WI38 (cell line): Measurements from ENCODE around the gene ARHGEF17.
A peak's percentile ranks its signal among the peaks of the same experiment; 100 is the strongest.

Source experiments
- H3K4me3 ChIP-seq: 2 replicates; pipeline ENCODE4 v1.5.1; 2011; ENCODE audit warnings: low read depth, mild to moderate bottlenecking, control low read depth, low read length
- TF ChIP-seq, protein P1 (sequence below): IDR thresholded peaks from 2 replicates; pipeline ENCODE4 v1.5.1; 2012; ENCODE audit warnings: low read depth, mild to moderate bottlenecking, control low read depth, low read length

The ARHGEF17 gene

DNA sequence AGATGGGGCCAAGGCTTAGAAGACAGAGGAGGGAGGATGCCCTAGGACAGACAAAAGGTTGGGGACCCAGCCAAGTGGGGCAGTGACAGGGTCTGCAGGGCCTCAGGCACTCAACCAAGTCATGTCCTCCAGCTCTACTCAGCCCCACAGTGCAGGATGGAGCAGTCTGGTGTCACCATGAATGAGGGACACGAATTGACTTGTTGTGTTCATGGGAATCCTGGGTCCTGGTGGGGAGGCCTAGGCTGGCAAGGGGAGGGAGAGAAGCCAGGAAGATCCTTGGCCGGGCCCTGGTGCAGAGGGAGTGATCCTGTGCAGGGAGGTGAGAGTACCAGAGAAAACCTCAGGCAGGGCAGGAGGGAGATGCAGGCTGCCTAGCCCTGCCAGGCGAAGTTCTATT lies 24.0 kb upstream of the ARHGEF17 start:
- H3K4me3 ChIP-seq: no peak overlapping the region
- TF ChIP-seq, protein P1, sequence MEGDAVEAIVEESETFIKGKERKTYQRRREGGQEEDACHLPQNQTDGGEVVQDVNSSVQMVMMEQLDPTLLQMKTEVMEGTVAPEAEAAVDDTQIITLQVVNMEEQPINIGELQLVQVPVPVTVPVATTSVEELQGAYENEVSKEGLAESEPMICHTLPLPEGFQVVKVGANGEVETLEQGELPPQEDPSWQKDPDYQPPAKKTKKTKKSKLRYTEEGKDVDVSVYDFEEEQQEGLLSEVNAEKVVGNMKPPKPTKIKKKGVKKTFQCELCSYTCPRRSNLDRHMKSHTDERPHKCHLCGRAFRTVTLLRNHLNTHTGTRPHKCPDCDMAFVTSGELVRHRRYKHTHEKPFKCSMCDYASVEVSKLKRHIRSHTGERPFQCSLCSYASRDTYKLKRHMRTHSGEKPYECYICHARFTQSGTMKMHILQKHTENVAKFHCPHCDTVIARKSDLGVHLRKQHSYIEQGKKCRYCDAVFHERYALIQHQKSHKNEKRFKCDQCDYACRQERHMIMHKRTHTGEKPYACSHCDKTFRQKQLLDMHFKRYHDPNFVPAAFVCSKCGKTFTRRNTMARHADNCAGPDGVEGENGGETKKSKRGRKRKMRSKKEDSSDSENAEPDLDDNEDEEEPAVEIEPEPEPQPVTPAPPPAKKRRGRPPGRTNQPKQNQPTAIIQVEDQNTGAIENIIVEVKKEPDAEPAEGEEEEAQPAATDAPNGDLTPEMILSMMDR: no peak

DNA sequence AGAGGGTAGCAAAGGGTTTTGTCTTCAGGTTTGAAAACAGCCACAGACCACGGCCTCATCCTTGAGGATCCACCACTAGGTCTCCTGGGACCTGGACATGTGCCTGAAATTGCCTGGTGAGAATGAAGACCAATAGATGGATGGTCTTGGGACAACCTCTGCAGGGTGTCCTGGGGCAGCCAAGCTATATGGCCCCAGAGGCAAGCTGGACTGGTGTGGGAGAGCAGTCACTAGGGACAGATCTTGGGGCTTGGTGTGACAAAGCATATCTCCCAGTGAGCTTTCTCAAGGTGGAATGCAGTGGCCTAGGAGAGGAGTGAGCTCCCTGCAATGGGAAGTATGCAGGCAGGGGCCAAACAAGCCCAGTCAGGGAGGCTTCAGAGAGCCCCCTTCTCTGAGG lies 22.4 kb upstream of the ARHGEF17 start:
- H3K4me3 ChIP-seq: no peak overlapping the region
- TF ChIP-seq, protein P1: no peak

DNA sequence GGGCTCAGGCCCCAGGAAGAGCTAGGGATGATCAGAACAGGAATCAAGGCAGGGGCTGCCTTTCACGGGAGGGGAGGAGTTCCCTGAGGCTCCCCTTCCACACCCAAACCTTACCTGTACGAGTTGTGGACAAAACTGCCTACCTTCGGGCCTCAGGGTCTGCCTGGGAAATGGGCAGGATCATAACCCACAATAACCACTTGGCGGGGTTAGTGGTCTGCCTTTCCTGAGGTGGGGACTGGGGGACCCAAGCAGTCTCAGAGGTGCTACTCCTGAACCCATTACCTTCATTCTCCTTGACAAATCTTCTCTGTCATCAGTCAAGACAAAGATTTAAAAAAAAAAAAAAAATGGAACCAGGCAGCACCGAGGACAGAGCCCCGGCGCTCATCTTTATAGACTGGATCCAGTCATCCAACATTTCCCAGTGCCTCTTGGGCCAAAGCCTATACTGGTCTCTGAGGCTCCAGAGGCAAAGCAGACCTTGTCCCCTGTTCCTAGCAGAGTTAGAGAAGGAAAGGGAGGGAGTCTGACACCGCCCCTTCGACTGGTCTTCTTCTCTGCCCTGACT lies 21.8 kb upstream of the ARHGEF17 start:
- TF ChIP-seq, protein P1: no peak
- H3K4me3 ChIP-seq: no peak overlapping the region

DNA sequence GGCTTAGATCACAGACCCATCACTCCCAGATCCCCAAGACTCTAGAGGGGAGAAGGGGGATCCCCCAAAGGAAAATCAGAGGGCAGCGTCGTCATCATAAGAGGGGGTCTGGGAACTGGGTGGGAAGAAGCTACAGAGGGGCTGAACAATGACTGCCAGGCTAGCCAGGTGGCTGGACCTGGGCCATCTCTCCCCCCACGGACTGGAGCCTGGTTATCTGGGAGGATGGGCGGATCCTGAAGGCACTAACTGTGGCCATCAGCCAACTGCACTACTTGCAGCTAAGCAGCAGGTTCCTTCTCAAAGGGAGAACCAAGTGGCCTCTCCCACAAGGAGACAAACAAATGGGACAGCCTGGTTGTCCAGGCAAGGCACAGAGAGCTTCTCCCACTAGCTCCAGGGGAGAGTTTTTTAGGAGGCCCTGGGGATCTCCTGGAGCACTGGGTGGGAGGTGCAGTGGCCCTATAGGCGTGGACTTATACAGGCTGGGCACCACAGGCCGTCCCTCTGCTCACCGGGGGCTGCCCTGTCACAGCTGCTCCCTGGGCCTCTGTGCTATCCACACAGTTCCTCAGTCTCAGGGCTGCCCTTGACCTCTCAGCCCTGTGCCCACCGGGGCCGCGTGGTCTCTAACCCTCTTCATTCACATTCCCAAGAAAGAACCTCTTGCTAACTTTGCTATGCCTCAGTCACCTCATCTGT lies 20.5 kb upstream of the ARHGEF17 start:
- TF ChIP-seq, protein P1: no peak
- no peak overlapping the region for H3K4me3 ChIP-seq

DNA sequence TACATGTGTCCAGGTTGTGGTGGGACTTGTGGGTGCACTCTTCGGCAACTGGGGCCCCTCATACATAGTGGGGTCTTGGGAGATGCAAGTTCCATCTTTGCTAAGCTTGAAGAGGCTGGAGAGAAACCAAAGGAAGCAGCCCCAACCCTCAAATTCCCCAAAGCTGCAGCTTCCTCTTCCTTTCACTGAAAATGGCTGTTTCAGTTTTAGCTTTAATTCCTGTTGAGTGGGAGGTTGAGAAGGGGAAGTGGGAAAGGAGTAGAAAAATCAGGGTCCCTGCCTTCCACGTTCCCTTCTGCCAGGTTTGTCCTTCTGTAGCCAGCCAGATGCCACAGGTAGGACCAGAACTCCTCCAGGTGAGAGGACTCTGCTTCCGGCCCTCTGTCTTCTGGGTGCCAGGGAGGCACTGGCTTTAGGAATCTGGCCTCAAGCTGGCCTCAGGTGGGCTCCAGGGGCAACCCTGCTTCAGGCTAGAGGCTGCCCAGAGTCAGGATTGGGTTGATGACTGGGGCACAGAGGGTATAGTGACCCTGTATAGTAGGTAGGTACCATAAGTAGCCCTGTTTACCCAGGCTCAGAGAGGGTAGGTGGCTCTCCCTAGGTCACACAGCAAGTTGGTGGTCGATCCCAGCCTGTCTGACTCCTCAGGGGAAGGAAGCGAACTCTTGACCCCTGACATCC lies 19.7 kb upstream of the ARHGEF17 start:
- H3K4me3 ChIP-seq: no peak overlapping the region
- TF ChIP-seq, protein P1: no peak

DNA sequence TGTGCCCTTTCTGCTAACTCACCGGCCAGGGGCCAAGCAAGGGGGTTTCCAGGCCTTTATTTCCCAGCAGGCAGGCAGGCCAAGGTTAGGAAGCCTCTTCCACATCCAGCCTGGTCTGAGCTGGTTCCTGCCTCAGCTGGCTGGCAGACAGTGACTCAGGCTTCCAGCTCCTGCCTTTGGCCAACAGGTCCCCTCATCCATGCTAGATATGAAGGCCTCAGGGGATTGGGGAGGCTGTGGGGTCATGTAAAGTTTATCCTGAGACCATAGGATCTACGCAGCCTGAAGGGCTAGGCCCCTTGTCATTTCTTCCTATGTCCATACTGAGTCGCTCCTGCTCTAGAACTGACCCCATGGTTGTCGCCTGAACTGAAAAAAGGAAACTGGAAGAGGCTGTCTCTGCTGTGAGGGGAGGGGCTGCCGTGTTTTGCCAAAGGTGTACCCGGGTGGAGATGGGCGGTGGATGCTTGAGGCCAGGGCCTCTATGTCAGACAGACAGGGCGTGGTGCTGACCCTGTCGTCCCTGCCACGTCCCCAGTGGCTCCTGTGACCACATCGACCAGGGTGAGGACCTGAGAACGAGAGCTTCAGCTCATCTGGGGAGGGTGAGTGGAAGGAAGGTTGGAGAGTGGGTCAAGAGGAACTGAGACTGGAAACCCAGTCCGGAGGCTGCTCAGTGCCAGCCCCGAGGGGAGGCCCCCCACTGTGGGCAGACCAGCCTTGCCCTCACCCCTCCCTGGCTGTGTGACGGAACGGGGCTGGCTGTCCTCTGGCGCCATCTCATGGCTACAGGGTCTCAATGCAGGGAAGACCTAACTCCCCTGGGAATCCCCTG lies 19.0 kb upstream of the ARHGEF17 start:
- TF ChIP-seq, protein P1: peak; percentile 98
- no peak overlapping the region for H3K4me3 ChIP-seq

DNA sequence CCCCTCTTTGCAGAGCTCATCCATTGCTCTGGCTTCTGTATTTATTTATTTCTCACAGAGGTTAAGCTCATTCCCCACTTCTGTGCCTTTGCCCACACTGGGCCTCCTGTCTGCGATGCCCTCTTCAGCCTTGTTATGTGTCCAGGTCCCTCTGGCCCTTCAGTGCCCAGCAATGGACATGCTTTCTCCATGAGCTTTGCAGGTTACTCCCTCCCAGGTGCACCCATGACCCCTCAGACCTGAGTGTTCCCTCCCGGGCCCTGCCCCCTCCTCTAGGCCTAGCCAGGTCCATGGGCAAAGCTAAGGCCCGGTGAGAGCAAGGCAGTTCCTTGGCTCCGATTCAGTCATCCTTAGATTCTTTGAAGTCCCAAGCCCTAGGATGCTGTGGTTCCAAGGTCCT lies 17.5 kb upstream of the ARHGEF17 start:
- TF ChIP-seq, protein P1: no peak
- H3K4me3 ChIP-seq: no peak overlapping the region
